Activated T-cell treated with anti-CD3 and anti-CD28 coated beads for 24 hours (primary cell): ENCODE data around the gene ATP5PO.
"Not testable (repeated sequence)": the region's sequence is repeated elsewhere in the genome, so short reads cannot be mapped to it uniquely, and the experiment has no call there.

Experiments used
- DNase-seq: peaks from one replicate; pipeline ENCODE4 v3.0.0-alpha.2; 2020; ENCODE audit warnings: low read depth

Gene ATP5PO

DNA sequence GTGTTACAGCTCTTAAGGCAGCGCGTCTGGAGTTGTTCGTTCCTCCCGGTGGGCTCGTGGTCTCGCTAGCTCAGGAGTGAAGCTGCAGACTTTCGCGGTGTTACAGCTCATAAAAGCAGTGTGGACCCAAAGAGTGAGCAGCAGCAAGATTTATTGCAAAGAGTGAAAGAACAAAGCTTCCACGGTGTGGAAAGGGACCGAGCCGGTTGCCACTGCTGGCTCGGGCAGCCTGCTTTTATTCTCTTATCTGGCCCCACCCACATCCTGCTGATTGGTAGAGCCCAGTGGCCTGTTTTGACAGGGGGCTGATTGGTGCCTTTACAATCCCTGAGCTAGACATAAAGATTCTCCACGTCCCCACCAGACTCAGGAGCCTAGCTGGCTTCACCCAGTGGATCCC is 47.7 kb downstream of the ATP5PO start:
- DNase-seq: not testable (repeated sequence)

DNA sequence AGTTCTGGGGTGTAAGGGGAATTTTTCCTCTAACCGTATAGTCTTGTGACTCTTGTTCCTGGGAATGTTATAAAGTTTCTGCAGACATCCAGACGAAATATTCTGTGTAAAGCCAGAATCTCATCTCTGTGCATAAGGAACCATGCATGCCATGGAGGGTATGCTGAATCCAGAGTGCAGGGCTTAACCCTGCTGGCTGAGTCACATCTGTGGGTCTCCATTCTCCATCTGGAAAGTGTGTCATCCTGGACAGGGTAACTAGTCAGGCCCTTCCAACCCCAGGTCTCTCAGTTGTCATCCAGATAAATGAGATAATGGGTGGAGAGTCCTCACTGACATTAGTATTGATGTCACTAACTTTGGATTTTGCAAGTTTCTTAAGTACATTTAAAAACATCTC is 48.8 kb downstream of the ATP5PO start:
- no peak for DNase-seq

DNA sequence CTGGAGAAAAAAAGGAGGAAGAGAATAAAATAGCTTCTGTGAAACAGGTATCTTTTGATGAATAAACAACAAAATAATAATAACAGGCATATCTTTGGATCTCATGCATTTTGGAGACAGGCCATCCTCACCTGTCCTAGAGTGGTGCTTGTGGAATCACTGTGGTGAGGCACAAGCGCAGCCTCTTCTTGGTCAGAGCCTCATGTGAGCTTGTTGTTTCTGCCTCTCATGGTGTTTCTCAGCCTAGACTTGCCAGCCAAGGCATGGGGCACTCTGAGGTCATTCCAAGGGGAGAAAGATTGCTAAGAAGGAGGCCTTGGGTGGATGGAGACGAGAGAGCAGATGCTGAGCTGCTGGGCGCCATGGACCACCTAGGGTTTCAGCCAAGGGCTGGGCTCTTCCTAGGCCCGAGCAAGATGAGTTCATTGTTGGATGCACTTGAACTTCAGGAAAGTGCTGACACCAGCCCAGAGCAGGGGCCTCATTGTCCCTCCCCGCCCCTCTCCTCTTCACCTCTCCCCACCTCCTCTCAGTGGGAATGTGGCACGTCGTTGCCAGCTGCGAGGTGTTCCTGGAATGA is 49.5 kb downstream of the ATP5PO start:
- DNase-seq: no peak

DNA sequence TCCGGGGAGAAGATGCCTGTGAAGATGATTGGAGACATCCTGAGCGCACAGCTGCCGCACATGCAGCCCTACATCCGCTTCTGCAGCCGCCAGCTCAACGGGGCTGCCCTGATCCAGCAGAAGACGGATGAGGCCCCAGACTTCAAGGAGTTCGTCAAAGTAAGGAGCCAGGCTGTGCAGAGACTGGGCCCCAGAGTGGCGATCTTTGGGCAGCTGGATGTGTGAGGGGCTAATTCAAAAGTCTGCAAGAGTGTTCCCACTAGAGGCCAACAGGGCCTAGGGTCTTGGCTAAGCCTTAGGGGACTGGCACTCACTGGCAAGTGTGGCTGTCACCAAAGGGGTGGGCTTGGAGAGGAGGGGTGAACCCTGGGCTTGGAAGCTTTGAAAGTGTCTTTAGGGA is 50.4 kb downstream of the ATP5PO start:
- DNase-seq: no peak

DNA sequence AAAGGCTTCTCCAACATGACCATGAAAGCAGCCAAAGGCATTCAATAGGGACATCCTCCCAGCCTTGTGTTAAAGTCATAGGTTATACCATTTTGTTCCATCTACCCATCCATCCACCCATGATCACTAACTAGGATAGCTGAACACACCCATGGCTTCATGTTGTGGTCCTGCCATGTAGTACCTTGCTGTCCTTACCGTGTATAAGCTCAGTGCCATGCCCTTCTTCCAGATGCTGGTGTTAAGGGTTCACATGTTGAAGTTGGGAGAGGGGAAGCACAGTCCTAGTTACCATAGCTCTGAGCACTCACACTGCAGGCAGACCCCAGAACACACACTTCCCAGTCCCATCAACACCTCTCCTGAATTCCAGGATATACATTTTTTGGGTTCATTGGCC is 51.5 kb downstream of the ATP5PO start:
- DNase-seq: no peak

DNA sequence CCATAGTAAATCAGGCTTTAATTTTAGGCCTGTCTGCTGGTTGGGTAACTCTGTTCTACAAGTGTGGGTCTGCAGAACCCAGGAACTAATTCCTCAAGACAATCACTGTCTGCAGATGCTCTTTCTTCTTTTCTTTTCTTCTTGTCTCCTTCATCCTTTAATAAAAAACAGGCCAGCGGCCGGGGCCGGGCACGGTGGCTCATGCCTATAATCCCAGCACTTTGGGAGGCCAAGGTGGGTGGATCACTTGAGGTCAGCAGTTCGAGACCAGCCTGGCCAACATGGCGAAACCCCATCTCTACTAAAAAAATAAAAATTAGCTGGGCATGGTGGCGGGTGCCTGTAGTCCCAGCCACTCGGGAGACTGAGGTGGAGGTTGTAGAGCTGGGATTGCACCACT is 52.4 kb downstream of the ATP5PO start:
- not testable (repeated sequence) for DNase-seq

DNA sequence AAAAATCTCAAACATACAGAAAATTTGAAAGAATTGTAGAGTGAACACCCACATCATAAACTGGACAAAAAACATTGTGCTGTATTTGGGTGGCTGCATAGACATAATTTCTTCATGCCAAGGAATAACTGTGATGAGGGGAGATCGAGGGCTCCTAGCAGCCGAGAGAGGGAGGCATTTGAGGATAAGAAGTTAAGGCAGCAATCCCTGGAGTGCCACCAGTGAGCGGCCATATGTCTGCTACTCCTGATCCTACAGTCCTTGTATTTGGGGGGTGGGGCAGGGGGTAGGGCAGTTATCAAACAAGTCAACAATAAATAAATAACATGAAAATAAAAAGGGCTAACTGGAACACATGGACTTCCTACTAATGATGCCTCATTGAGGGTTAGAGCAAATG is 54.5 kb downstream of the ATP5PO start:
- DNase-seq: no peak

DNA sequence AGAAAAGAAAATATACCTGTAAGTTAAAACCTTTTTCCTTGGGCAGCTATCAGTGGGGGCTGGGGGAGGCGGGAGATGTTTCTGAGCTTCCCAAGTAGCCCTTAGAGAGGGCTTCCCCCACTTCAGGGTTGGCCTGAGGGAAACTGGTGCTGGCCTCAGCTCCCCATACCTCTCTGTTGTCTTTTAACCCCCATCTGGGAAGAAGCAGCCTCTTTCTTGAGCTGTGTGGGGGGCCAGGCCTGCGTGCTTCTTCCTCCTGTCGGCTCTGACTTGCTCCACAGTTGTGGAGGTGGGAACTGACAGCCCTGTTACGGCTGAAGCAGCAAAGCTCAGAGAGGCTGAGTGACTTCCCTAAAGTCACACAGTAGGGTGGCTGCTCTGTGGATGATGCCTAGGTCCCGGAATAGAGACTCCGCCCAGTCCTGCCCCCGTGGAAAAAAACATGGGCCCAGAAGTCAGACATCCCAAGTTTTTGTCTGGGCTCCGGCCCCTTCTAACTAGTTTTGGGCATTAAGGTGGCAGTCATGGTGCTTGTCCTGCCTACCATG is 55.2 kb downstream of the ATP5PO start:
- DNase-seq: no peak

DNA sequence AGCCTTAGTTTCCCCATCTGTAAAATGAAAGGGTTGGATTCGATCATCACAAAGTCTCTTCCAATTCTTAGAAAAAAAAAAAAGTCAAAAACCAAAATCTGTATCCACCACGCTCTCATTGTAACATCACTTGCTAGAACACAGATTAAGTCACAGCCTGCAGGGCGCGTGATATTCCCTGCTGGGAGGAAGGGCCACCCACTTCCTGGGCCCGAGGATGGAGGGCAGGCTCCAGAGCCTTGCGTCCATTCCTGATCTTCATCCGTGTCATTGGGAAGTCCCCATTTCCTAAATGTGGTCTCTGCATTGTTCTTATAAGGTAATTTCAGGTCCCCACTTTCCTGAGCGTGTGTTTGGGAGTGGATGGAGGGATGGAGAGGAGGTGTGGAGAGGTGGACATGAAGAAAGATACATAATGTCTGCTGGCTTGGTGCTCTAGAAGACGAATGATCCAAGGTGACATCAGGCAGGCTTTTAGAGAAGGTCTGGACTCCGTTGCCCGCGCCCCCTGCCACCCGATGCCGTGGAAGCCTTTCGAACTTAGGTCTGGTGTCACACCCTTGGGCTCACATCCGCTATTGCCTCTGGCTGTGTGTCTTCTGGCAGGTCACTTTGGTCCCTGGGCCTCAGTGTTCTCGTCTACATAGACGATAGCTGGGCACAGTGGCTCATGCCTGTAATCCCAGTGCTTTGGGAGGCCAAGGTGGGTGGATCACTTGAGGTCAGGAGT is 56.1 kb downstream of the ATP5PO start:
- DNase-seq: no peak

DNA sequence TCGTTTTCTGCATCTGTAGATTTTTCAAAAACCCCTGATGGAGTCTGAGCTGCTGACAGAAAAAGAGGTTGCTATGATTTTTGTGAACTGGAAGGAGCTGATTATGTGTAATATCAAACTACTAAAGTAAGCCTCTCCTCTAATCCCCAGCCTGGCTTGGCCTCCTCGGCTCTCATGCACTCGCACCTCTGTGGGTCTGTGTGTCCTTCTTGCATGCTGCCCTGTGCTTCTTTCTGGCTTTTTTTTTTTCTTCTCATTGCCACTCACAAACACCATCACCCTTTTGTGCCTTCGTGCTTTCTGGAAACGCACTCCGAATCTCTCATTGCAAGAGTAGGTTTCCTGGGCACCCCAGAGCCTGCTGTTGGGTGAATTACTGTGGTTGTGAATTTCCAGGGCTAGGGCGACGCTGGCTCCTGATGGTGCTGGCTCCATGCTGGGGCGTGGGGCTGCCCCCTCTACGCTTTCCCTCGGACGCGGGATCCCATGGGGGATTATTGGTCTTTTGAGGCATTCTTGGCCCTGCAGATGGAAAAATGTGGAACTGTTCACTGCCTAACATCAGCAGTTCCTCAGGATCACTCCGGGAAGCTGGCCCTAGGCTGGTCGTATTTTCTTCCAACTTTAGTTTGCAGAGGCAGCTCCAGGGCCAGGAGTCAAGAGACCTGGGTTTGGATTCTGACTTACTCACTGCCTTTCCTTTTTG is 56.8 kb downstream of the ATP5PO start:
- DNase-seq: no peak

DNA sequence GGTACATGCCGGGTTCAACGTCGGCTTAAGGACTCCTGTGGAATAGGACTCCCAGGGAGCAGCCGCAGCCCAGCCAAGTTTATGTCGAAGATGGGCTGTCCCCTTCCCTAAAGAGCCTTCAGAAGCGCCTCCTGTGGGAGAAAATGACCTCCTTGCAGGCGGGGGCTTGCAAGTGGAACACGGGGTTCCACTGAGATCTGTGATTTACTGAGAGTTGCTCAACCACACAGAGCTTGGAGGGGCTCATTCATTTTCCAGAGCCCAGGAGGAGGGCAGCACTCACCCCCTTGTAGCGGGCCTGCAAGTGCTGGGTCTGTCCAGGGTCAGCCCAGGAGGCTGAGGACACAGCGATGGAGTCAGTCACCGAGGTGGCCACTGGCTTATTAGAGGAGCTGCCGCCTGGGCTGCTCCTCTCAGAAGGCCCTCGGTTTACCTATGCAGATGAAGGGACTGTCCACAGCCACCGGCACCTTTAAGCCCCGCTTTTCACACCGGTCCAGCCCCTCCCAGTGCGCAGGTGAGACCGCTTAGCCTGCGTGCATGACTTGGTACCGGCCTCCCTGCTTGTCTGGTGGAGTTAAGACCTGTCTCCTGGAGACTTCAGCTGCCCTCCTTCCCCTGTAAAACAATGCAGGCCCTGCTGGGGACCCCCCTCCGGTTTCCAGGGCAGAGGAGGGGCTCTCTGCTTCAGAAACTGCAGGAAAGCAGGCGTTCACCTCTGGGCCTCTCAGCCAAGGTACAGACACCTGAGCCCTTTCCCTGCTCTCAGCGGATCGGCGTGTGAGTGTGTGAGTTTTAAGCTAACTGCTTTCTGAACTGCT is 57.5 kb downstream of the ATP5PO start:
- DNase-seq: no peak

GRCh38 chr21:33856893-33857527 is 58.6 kb downstream of the ATP5PO start:
- DNase-seq: no peak

GRCh38 chr21:33855190-33855589 is 60.4 kb downstream of the ATP5PO start:
- DNase-seq: no peak

DNA sequence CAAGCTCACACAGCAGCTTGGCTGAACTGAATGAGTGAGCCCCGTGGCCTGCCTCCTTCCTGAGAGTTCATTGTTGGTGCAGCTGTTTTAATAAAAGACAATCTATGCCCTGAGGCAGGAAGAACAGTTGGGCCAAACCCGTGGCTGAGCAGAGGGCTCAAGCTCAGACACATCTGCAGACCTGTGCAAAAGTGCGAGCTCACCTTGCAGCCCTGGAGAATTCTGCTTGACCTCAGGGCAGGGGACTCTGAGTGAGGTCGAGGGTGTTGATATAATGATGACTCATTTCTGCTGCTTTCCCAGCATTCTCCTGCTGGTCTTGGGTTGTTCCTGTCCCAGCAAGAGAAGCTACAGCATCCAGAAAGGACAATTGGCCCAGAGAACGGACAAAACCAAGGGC is 61.0 kb downstream of the ATP5PO start:
- no peak for DNase-seq
